ENCODE measurements around the gene UGT1A9. TPM values are rescaled to one million over a fixed set of nuclear protein-coding genes. Genes with fewer than 3 reads are reported as not detected.
"Not testable (repeated sequence)": the region's sequence is repeated elsewhere in the genome, so short reads cannot be mapped to it uniquely, and the experiment has no call there.

UGT1A9 gene
- total and polyA plus RNA-seq, 5 donors, result not detected

- ATAC-seq (no peak), DNase-seq (no peak)
- H3K9me3 ChIP-seq (ENCODE audit: control insufficient read depth, low read length), result peaks cover 2% of the 10 kb centered on the region
- H3K27ac ChIP-seq (ENCODE audit: low read length), result no peak overlapping the region
- H3K27me3 ChIP-seq (ENCODE audit: control insufficient read depth, insufficient read depth), result no peaks in the 10 kb centered on the region
- H3K4me1 ChIP-seq (ENCODE audit: control insufficient read depth, insufficient read depth, low read length), result no peaks in the 10 kb centered on the region
- intact Hi-C loops (cut with DNase I), result no loop called here
- 95% methylated on average over 6 of the region's 6 CpGs for WGBS
- H3K4me3 ChIP-seq (ENCODE audit: low read length), result no peak overlapping the region
These were observed 75.5 kb downstream of the UGT1A9 start for GRCh38 chr2:233747283-233747544.

DNA sequence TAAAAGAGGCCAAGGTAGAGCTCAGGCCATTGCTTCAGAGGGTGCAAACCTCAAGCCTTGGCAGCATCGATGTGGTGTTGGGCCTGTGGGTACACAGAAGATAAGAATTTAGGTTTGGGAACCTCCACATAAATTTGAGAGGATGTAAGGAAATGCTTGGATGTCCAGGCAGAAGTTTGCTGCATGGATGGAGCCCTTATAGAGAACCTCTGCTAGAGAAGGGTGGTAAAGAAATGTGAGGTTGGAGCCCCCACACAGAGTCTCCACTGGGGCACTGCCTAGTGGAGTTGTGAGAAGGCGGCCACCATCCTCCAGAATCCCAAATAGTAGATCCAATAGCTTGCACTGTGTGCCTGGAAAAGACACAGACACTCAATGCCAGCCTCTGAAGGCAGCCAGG lies 79.0 kb downstream of the UGT1A9 start:
- intact Hi-C loops (cut with DNase I); ATAC-seq; DNase-seq; H3K4me3 ChIP-seq (ENCODE audit: low read length); H3K4me1 ChIP-seq (ENCODE audit: control insufficient read depth, insufficient read depth, low read length); H3K9me3 ChIP-seq (ENCODE audit: control insufficient read depth, low read length); H3K27me3 ChIP-seq (ENCODE audit: control insufficient read depth, insufficient read depth); H3K27ac ChIP-seq (ENCODE audit: low read length): not testable (repeated sequence)
- WGBS, result 65% methylated on average over 2 of the region's 2 CpGs

- ATAC-seq; H3K27me3 ChIP-seq (ENCODE audit: control insufficient read depth, insufficient read depth); H3K9me3 ChIP-seq (ENCODE audit: control insufficient read depth, low read length); H3K4me1 ChIP-seq (ENCODE audit: control insufficient read depth, insufficient read depth, low read length); H3K27ac ChIP-seq (ENCODE audit: low read length); DNase-seq; H3K4me3 ChIP-seq (ENCODE audit: low read length); intact Hi-C loops (cut with DNase I): not testable (repeated sequence)
- WGBS, result 63% methylated on average over 2 of the region's 2 CpGs
These were observed 79.7 kb downstream of the UGT1A9 start for GRCh38 chr2:233751212-233752009.

DNA sequence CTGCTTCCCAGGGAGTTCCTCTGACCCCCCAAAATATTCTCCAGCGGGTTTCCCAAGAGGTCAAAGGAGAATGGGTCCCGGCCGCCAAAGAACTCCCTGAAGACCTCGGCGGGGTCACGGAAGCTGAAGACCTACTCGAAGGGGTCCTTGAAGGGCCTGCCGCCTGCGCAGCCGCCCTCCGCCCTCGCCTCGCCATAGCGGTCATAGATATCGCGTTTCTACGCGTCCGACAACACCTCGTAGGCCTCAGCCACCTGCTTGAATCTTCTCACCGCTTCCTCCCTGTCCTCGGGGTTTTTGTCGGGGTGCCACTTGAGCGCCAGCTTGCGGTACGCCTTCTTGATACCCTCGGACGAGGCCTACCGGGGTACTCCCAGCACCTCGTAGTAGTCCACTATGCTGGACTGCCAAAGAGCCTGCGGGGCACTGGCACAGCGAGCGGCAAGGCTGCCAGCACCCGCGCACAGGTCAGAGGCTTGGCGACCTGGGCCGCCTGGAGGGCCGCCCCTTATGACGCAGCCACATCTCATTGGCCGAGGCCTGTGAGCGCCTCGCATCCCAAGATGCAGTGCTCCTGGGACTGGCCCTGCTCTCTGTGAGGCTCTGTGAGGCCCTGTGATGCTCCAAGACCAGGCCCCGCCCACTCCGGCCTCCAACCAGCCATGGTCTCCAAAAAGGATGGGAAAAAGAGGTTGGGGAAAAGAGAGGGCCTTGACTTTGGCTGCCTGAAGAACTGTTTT lies 83.3 kb downstream of the UGT1A9 start:
- 90% methylated on average over 42 of the region's 44 CpGs for WGBS
- Histone ChIP-seq H3K27ac (ENCODE audit: low read length) (no peak overlapping the region), H3K9me3 (ENCODE audit: control insufficient read depth, low read length) (peaks cover 2% of the 10 kb centered on the region), H3K27me3 (ENCODE audit: control insufficient read depth, insufficient read depth) (no peaks in the 10 kb centered on the region), H3K4me3 (ENCODE audit: low read length) (no peak overlapping the region), H3K4me1 (ENCODE audit: control insufficient read depth, insufficient read depth, low read length) (no peaks in the 10 kb centered on the region)
- intact Hi-C loops (cut with DNase I), result no loop called here
- ATAC-seq, result no peak
- DNase-seq, result no peak

- WGBS, result 80% methylated on average over 7 of the region's 7 CpGs
- intact Hi-C loops (cut with DNase I), result no loop called here
- no peak overlapping the region for H3K27ac ChIP-seq (ENCODE audit: low read length)
- DNase-seq (no peak), ATAC-seq (no peak)
- no peak overlapping the region for H3K4me3 ChIP-seq (ENCODE audit: low read length)
- H3K4me1 ChIP-seq (ENCODE audit: control insufficient read depth, insufficient read depth, low read length), result no peaks in the 10 kb centered on the region
- no peaks in the 10 kb centered on the region for H3K27me3 ChIP-seq (ENCODE audit: control insufficient read depth, insufficient read depth)
- H3K9me3 ChIP-seq (ENCODE audit: control insufficient read depth, low read length), result no peaks in the 10 kb centered on the region
These were observed 84.9 kb downstream of the UGT1A9 start for GRCh38 chr2:233756429-233757081.

GRCh38 chr2:233758141-233758540 lies 86.4 kb downstream of the UGT1A9 start:
- intact Hi-C loops (cut with DNase I), result no loop called here
- Histone ChIP-seq H3K27ac (ENCODE audit: low read length) (no peak overlapping the region), H3K4me3 (ENCODE audit: low read length) (no peak overlapping the region), H3K9me3 (ENCODE audit: control insufficient read depth, low read length) (no peaks in the 10 kb centered on the region), H3K27me3 (ENCODE audit: control insufficient read depth, insufficient read depth) (no peaks in the 10 kb centered on the region), H3K4me1 (ENCODE audit: control insufficient read depth, insufficient read depth, low read length) (no peaks in the 10 kb centered on the region)
- ATAC-seq, result no peak
- no peak for DNase-seq

GRCh38 chr2:233758849-233759248 lies 87.2 kb downstream of the UGT1A9 start:
- 81% methylated on average over 2 of the region's 2 CpGs for WGBS
- H3K27me3 ChIP-seq (ENCODE audit: control insufficient read depth, insufficient read depth), result no peaks in the 10 kb centered on the region
- H3K27ac ChIP-seq (ENCODE audit: low read length), result no peak overlapping the region
- H3K4me3 ChIP-seq (ENCODE audit: low read length), result no peak overlapping the region
- intact Hi-C loops (cut with DNase I), result no loop called here
- ATAC-seq (no peak), DNase-seq (no peak)
- no peaks in the 10 kb centered on the region for H3K9me3 ChIP-seq (ENCODE audit: control insufficient read depth, low read length)
- no peaks in the 10 kb centered on the region for H3K4me1 ChIP-seq (ENCODE audit: control insufficient read depth, insufficient read depth, low read length)

DNA sequence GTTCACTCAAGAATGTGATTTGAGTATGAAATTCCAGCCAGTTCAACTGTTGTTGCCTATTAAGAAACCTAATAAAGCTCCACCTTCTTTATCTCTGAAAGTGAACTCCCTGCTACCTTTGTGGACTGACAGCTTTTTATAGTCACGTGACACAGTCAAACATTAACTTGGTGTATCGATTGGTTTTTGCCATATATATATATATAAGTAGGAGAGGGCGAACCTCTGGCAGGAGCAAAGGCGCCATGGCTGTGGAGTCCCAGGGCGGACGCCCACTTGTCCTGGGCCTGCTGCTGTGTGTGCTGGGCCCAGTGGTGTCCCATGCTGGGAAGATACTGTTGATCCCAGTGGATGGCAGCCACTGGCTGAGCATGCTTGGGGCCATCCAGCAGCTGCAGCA lies 88.3 kb downstream of the UGT1A9 start, which contains the start of gene UGT1A1:
Gene UGT1A1, plus strand, starts transcription at position 228 of the 400 bp plus-strand sequence. Its CDS starts 18 bp downstream, at position 246.
- no peak within 1 kb of the TSS for H3K27ac ChIP-seq (ENCODE audit: low read length)
- H3K4me1 ChIP-seq (ENCODE audit: control insufficient read depth, insufficient read depth, low read length), result no peaks in the 10 kb centered on the region
- ATAC-seq, result no peak
- WGBS, result 90% methylated on average over 6 of the region's 6 CpGs
- no peaks in the 10 kb centered on the region for H3K9me3 ChIP-seq (ENCODE audit: control insufficient read depth, low read length)
- no peaks in the 10 kb centered on the region for H3K27me3 ChIP-seq (ENCODE audit: control insufficient read depth, insufficient read depth)
- DNase-seq, result no peak
- no peak within 1 kb of the TSS for H3K4me3 ChIP-seq (ENCODE audit: low read length)
- intact Hi-C loops (cut with DNase I), result no loop called here

GRCh38 chr2:233761040-233761769 lies 89.5 kb downstream of the UGT1A9 start:
- ATAC-seq (no peak), DNase-seq (no peak)
- no peak overlapping the region for H3K4me3 ChIP-seq (ENCODE audit: low read length)
- intact Hi-C loops (cut with DNase I), result no loop called here
- no peaks in the 10 kb centered on the region for H3K9me3 ChIP-seq (ENCODE audit: control insufficient read depth, low read length)
- WGBS, result 68% methylated on average over 4 of the region's 4 CpGs
- H3K27ac ChIP-seq (ENCODE audit: low read length), result no peak overlapping the region
- no peaks in the 10 kb centered on the region for H3K27me3 ChIP-seq (ENCODE audit: control insufficient read depth, insufficient read depth)
- H3K4me1 ChIP-seq (ENCODE audit: control insufficient read depth, insufficient read depth, low read length), result no peaks in the 10 kb centered on the region

DNA sequence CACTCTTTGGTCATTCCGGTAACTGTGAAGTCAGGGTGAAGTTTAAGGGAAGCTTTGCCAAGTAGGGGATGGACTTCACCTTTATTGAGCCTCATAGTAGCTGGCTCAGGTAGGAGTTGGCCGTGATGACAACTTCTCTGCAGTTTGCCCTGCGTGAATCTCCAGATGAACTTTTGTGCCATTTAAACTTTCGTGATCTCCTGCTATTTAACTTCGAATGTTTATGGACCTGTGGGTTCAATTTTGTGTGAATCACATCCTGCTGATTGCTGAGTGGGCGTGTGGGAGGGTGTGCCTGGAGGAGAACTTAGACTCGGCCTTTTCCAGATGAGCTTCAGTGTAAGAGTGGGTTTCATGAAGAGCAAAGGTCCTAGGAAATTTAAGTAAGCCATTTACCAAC lies 92.6 kb downstream of the UGT1A9 start:
- Histone ChIP-seq H3K27ac (ENCODE audit: low read length) (no peak overlapping the region), H3K9me3 (ENCODE audit: control insufficient read depth, low read length) (no peaks in the 10 kb centered on the region), H3K4me1 (ENCODE audit: control insufficient read depth, insufficient read depth, low read length) (no peaks in the 10 kb centered on the region), H3K4me3 (ENCODE audit: low read length) (no peak overlapping the region), H3K27me3 (ENCODE audit: control insufficient read depth, insufficient read depth) (no peaks in the 10 kb centered on the region)
- ATAC-seq (no peak), DNase-seq (no peak)
- intact Hi-C loops (cut with DNase I), result no loop called here
- 63% methylated on average over 7 of the region's 7 CpGs for WGBS

GRCh38 chr2:233764761-233765160 lies 93.1 kb downstream of the UGT1A9 start:
- no peak overlapping the region for H3K4me3 ChIP-seq (ENCODE audit: low read length)
- WGBS, result 56% methylated on average over 3 of the region's 3 CpGs
- intact Hi-C loops (cut with DNase I), result no loop called here
- H3K27ac ChIP-seq (ENCODE audit: low read length), result no peak overlapping the region
- DNase-seq, result no peak
- no peaks in the 10 kb centered on the region for H3K27me3 ChIP-seq (ENCODE audit: control insufficient read depth, insufficient read depth)
- H3K9me3 ChIP-seq (ENCODE audit: control insufficient read depth, low read length), result no peaks in the 10 kb centered on the region
- ATAC-seq, result no peak
- no peaks in the 10 kb centered on the region for H3K4me1 ChIP-seq (ENCODE audit: control insufficient read depth, insufficient read depth, low read length)
